Measurements from ENCODE around the gene CHST11.
A peak's percentile ranks its signal among the peaks of the same experiment; 100 is the strongest.

The CHST11 gene

DNA sequence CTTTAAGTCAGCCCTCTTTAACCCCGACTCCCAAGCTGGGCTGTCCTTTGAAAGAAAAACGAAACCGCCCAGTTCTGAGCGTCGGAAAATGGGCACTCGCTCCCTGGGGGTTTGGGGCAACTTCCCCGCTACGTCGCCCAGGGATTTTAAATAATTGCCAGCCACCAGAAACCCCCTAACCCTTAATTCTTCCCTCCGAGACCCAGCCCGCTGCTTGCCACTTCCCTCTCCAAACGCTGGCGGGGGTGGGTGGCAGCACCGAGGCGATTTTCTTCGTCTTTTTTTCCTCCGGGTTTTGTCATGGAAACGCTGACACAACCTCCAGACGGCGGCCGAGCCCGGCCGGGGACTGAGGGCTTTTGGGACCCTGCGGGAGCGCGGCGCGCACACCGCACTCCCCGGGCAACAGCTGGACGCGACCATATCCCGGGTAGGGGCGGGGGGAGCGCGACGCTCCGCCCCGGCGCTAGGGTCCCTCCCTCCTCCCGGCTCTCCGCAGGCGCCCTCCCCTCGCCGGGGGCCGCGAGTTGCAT lies at the start of gene CHST11:
TSS of gene CHST11 (plus strand) at position 532 of the 533 bp plus-strand sequence.
- peak; percentile 65 for DNase-seq

- DNase-seq = no peak
Measured at GRCh38 chr12:104407438-104407837, 49.3 kb upstream of the CHST11 start.

DNA sequence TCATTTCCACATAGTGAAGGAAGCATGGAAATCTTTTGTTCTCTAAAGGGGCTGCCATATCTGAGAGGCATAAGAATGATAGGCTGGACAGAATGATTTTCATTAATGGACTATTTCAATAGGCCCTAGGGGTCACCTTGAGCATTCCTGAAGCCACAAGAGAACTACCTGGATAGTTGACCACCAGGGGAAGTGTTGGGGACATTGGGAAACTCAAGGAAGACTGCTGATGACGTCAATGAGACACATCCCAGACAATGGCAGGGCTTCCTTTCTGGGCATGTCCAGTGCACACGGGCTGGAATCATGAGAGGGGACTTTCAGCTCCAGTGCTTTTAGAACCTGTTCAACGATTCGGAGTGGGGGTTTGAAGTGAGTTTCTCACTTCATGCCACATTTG lies 48.8 kb upstream of the CHST11 start:
- no peak for DNase-seq

DNA sequence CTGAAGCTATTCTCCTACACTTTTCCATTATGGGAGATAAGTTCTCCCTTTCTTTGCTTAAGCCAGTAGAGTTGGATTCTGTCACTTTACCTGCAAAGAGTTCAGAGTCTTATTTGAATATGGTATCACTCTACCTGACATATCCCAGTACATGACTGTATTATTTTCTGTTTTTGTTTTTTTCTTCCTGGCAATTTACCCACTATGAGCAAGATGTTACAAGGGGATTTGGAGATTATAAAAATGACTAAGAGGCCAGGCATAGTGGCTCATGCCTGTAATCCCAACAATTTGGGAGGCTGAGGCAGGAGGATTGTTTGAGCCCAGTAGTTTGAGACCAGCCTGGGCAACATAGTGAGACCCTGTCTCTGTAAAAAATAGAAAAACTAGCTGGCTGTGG lies 46.4 kb upstream of the CHST11 start:
- DNase-seq = no peak

GRCh38 chr12:104410786-104411185 lies 46.0 kb upstream of the CHST11 start:
- no peak for DNase-seq

DNA sequence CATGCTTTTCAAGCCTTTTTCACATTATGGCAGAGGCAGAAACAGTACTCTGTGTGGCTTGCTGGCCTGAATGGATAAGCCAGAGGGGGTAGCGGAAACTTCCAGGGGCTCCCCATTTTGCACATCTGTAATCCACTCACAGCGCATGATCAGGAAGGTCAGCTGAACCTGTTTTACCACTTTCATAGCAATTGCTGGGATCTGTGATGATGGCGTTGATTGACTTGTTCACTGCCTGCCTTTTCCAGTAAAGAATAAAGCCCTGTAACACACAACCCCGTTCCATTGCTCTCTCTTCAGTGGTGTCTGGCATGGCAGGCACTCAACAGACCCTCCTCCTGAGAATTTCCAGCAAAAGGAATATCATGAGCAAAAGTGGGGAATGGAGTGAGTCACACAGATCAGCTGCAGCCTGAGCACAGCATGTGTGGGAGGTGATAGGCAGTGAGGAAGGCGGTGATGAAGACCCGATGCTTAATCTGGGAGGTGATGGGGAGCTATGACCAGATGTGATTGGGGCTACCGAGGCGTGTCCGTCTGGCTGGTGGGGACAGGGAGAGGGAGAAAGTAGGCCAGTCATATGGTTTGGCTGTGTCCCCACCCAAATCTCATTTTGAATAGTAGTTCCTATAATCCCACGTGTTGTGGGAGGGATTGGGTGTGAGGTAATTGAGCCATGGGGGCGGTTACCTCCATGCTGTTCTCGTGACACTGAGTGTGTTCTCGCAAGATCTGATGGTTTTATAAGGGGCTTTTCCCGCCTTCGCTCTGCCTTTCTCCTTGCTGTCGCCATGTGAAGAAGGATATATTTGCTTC lies 44.7 kb upstream of the CHST11 start:
- DNase-seq = no peak

- no peak for DNase-seq
Measured at GRCh38 chr12:104412681-104413080, 44.1 kb upstream of the CHST11 start.

DNA sequence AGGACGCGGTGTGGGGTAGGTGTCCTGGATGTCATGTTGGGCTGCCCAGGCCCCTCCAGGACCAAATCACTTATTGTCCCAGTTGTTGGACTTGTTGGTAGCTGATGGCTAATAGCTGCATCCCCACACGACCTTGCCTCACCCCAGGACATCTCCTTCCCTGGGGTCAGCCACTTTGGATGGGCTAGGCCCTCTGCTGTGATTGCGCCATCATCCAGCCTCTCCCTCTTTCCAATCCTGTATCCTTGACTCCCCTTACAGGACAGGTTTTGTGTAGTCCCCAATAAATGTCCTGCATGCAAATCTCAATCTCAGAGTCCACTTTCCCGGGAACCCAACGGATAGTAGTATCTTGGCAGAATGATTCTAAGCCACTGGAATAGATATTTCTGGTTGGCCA lies 43.4 kb upstream of the CHST11 start:
- no peak for DNase-seq

DNA sequence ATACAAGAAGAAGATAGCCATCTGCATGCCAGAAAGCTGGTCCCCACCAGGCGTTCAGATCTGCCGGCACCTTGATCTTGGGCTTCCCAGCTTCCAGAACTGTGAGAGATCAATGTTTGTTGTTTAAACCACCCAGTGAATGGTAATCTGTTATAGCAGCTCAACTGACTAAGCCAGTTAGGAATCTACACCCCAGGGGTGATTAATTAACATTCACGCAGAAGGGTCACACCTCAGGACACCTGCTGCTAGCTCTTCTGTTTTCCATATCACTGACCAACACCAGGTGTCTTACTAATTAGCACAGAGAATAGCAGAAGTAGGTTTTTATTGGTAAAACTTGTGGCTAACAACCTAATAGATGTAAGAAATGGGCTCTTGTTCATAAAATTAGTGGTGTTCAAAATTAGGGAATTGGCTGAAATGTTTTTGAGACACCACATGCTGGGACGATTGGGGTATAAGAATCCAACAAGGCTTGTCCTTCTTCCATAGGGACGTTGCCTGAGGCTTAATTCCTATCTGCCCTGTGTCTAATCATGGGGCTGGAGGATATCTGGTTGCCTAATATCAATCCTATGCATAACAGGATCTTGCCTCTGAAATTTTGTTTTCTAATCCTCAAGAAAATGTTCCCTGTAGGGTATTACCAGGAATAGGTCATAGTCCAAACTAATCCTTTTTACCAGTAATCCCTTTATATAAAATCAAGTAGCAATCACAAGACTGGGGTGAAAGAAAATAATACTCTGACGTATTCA lies 42.0 kb upstream of the CHST11 start:
- DNase-seq = no peak

DNA sequence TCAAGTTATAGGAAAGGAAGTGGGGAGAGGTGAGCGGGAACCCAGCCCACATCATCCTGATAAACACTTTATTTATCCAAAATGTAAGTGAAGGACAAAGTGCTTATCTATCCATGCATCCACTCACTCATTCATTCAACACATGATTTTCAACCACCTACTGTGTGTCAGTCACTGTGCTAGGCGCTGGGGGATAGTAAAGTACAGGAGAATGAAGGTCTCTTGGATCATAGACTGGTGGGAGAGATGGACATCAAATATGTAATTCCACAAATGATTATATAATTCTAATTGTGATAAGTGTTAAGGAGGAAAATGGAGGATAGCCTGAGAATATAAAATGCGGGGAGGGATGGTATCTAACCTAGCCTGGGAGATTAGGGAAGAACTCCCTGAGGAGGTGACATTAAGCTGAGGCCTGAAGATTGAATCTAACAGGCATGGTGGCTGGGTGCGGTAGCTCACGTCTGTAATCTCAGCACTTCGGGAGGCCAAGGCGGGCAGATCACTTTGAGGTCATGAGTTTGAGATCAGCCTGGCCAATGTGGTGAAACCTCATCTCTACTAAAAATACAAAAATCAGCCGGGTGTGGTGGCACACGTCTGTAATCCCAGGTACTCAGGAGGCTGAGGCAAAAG lies 41.3 kb upstream of the CHST11 start:
- DNase-seq = no peak

- no peak for DNase-seq
Measured at GRCh38 chr12:104416136-104416535, 40.6 kb upstream of the CHST11 start.

- DNase-seq = no peak
Measured at GRCh38 chr12:104416585-104416984, 40.2 kb upstream of the CHST11 start.

DNA sequence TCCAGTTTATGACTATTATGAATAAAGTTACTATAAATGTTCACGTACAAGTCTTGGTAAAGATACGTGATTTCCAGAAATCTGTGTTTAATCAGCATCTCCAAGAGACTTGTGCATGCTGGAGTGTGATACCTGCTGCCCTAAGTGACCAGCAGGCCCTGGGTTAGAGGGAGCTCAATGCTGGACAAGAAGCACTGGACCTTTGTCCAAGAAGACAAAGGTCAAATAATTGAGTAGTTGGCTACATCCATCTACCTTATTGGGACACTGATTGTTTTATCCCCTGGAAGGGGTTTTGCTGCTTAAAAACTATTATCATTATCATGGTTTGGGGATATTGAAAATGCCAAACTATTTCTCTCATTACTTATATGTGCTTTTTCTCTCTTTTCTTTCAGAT lies 37.0 kb upstream of the CHST11 start:
- no peak for DNase-seq

DNA sequence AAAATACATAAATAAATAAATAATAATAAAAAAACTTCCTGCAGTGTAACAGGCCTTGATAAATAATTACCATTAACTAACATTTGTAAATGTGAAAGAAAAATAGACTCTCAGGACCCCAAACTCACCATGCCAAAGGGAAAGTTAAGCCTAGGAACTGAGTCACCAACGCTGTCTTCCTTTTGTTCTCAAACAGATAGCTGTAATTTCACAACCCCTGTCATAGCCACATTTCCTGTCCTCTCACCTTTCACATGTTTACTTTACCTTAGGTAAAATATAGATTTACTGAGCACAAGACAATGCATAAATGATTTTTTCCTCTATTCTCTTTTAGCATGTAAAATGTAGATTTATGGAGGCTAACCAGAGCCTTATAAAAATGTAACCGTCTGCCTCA lies 35.9 kb upstream of the CHST11 start:
- DNase-seq = no peak

DNA sequence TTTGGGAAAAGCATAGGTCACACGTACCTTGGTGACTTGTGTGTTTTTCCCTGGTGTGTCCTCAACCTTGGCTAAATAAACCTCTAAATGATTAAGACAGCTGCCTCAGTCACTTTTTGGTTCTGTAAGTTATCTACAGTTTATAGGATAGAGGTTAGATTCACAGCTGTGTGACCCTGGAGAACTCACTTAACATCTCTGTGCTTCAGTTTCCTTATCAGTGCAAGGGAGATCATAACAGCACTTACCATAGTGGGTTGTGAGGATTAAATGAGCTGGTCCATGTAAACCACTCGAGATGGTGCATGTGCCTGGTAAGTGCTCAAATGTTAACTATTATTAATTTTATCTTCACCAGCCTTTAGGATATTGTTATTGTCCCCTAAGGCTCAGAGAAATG lies 35.4 kb upstream of the CHST11 start:
- no peak for DNase-seq

DNA sequence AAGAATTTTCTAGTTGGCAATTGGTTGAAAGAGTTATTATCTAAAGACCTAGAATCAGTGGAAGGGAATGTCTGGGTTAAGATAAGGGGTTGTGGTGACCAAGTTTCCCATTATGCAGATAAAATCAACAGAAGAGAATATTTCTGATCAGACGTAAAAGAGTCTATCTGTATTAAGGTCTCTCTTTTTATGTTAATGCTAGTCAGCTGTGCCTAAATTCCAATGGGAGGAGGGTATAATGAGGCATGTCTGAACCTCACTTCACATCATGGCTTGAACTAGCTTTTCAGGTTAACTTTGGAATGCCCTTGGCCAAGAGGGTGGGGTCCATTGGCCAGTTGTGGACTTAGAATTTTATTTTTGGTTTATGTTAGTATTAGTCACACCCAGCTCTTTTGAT lies 34.3 kb upstream of the CHST11 start:
- no peak for DNase-seq

- no peak for DNase-seq
Measured at GRCh38 chr12:104423273-104423672, 33.5 kb upstream of the CHST11 start.

GRCh38 chr12:104423809-104424208 lies 32.9 kb upstream of the CHST11 start:
- DNase-seq = no peak

- DNase-seq = no peak
Measured at GRCh38 chr12:104424955-104425354, 31.8 kb upstream of the CHST11 start.

- no peak for DNase-seq
Measured at GRCh38 chr12:104425614-104426013, 31.1 kb upstream of the CHST11 start.

DNA sequence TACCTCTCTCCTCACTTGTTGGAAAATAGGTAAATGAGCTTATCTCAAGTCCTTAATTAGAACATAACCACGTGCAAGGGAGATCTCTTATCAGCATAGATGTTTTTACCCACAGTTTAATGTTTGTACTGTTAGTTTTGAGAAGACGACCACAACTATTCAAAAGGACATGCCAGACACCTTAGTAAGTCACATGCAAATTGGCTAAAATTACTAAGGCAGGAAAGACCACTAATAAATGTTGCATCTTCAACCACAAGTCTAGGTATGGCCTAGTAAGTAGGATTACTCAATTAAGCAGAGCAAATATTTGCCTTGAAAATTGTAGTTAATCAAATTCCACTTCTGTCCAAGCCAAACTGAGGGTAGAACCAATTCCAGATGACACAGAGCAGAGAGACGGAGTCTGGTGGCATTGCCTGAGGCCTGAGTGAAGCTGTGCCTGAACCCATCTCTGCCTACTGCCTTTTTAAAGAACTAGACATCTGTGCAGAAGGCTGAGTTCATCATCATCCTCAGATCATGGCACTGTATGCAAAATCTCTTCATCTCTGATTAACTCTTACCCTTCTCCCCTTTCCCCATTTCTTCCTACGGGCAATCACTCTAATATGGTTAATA lies 29.7 kb upstream of the CHST11 start:
- DNase-seq = no peak

GRCh38 chr12:104427547-104427938 lies 29.2 kb upstream of the CHST11 start:
- no peak for DNase-seq

GRCh38 chr12:104433061-104433460 lies 23.7 kb upstream of the CHST11 start:
- DNase-seq = no peak
